Endothelial cell of umbilical vein (primary cell): ENCODE data around the gene CACNG8.

Experiments used
- CTCF ChIP-seq, 2 donors: IDR thresholded peaks; 1 replicate in 1 of 2; 2 replicates in 1 of 2; pipeline ENCODE4 v1.5.1; 2011; ENCODE audit warnings: low read length in 2 of 2, mild to moderate bottlenecking in 2 of 2, moderate library complexity in 2 of 2, control low read depth in 1 of 2, inconsistent platforms in 1 of 2, low read depth in 1 of 2; ENCODE audit not compliant: insufficient read depth in 1 of 2; ENCODE audit errors: extremely low read depth in 1 of 2
- POLR2A ChIP-seq: IDR thresholded peaks from 2 replicates; pipeline ENCODE4 v1.6.1; 2012; ENCODE audit warnings: low read depth, mild to moderate bottlenecking, control low read depth, low read length

- TF ChIP-seq CTCF (IDR thresholded peaks at IDR 0.05; ENCODE audit: extremely low read depth in 1 of 2, insufficient read depth in 1 of 2, low read depth in 1 of 2, low read length in 2 of 2) (no peak), POLR2A (no peak)
These were observed 3.6 kb upstream of the CACNG8 start for GRCh38 chr19:53958823-53959757.
